ENCODE measurements around the gene CUBN. TPM values are rescaled to one million over a fixed set of nuclear protein-coding genes. Genes with fewer than 3 reads are reported as not detected.

Gene CUBN
- total and polyA plus RNA-seq, 12 donors = 0.41 to 9.3 (median 1.3) TPM

DNA sequence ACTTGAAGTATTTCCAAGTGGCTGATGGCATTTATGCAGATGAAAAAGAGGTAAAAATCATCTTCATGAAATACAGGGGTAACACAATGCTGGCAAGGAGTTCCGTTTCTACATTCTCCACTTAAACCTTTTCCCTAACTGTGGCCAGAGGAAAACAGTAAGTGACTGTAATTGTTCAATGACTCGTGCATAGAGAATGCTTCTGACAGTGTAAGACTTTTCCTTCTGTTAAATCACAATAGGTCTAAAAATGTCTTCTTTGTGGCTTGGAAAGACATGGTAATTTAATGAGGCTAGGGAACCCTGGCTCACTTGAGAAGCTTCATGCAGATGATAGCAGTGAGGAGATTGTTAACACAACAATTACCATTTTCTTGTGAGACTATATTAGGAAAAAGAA is 262.1 kb downstream of the CUBN start:
- DNase-seq = no peak
- 56 to 65% (median 60%) methylated on average over 2 of the region's 2 CpGs for WGBS, 4 donors
- no peaks in the 10 kb centered on the region for H3K27me3 ChIP-seq
- H3K9me3 ChIP-seq (replicated peaks in 1 of 3) = no peaks in the 10 kb centered on the region
- intact Hi-C loops (cut with DNase I) = no loop called here
- TF ChIP-seq POLR2A (IDR thresholded peaks at IDR 0.05) (no peak), CTCF (IDR thresholded peaks at IDR 0.05) (no peak)
- H3K4me1 ChIP-seq (replicated peaks in 1 of 2) = no peaks in the 10 kb centered on the region
- no peaks in the 10 kb centered on the region for H3K36me3 ChIP-seq (replicated peaks in 1 of 2)
- no peak overlapping the region for H3K4me3 ChIP-seq
- H3K27ac ChIP-seq = no peak overlapping the region

GRCh38 chr10:16866541-16867275 is 262.9 kb downstream of the CUBN start:
- 85 to 92% (median 90%) methylated on average over 7 of the region's 7 CpGs for WGBS, 4 donors
- H3K36me3 ChIP-seq (replicated peaks in 1 of 2) = no peaks in the 10 kb centered on the region
- H3K9me3 ChIP-seq (replicated peaks in 1 of 3) = no peaks in the 10 kb centered on the region
- no peak overlapping the region for H3K4me3 ChIP-seq
- no peaks in the 10 kb centered on the region for H3K4me1 ChIP-seq (replicated peaks in 1 of 2)
- no peaks in the 10 kb centered on the region for H3K27me3 ChIP-seq
- no peak overlapping the region for H3K27ac ChIP-seq
- no peak for DNase-seq
- TF ChIP-seq POLR2A (IDR thresholded peaks at IDR 0.05) (no peak), CTCF (IDR thresholded peaks at IDR 0.05) (no peak)
- intact Hi-C loops (cut with DNase I) = no loop called here

- no peak overlapping the region for H3K4me3 ChIP-seq
- DNase-seq = no peak
- intact Hi-C loops (cut with DNase I) = no loop called here
- H3K9me3 ChIP-seq (replicated peaks in 1 of 3) = no peaks in the 10 kb centered on the region
- no peaks in the 10 kb centered on the region for H3K4me1 ChIP-seq (replicated peaks in 1 of 2)
- H3K36me3 ChIP-seq (replicated peaks in 1 of 2) = no peaks in the 10 kb centered on the region
- H3K27me3 ChIP-seq = no peaks in the 10 kb centered on the region
- no peak for TF ChIP-seq CTCF (IDR thresholded peaks at IDR 0.05)
- TF ChIP-seq POLR2A (IDR thresholded peaks at IDR 0.05) = no peak
- 77 to 82% (median 78%) methylated on average over 7 of the region's 7 CpGs for WGBS, 4 donors
- H3K27ac ChIP-seq = no peak overlapping the region
These were observed 263.8 kb downstream of the CUBN start for GRCh38 chr10:16865766-16866165.

GRCh38 chr10:16863766-16864165 is 265.8 kb downstream of the CUBN start:
- no peak overlapping the region for H3K4me3 ChIP-seq
- 84 to 86% (median 85%) methylated on average over 2 of the region's 2 CpGs for WGBS, 4 donors
- no peaks in the 10 kb centered on the region for H3K4me1 ChIP-seq (replicated peaks in 1 of 2)
- no peak overlapping the region for H3K27ac ChIP-seq
- intact Hi-C loops (cut with DNase I) = no loop called here
- no peaks in the 10 kb centered on the region for H3K27me3 ChIP-seq
- no peak for DNase-seq
- no peaks in the 10 kb centered on the region for H3K9me3 ChIP-seq (replicated peaks in 1 of 3)
- no peak for TF ChIP-seq POLR2A (IDR thresholded peaks at IDR 0.05)
- TF ChIP-seq CTCF (IDR thresholded peaks at IDR 0.05) = no peak
- H3K36me3 ChIP-seq (replicated peaks in 1 of 2) = no peaks in the 10 kb centered on the region
